ENCODE data around the gene NUDCD3.

NUDCD3 gene

GRCh38 chr7:44477063-44477830 is 13.2 kb downstream of the NUDCD3 start:
- peak; percentile 79 for DNase-seq

DNA sequence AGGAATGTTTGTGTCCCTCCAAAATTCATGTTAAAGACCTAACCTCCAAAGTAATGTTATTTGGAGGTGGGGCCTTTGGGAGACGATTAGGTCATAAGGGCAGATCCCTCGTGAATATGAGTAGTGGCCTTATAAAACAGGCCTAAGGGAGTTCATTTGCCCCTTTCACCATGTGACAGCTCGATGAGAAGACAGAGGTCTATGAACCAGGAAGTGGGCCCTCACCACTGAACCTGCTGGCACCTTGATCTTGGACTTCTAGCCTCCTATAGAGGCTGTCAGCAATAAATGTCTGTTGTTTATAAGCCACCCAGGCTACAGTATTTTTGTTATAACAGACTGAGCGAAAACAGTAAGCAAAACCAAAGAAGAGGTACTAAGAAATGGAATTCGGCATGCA is 14.1 kb downstream of the NUDCD3 start:
- no peak for DNase-seq

- no peak for DNase-seq
Measured at GRCh38 chr7:44473295-44473694, 17.2 kb downstream of the NUDCD3 start.

DNA sequence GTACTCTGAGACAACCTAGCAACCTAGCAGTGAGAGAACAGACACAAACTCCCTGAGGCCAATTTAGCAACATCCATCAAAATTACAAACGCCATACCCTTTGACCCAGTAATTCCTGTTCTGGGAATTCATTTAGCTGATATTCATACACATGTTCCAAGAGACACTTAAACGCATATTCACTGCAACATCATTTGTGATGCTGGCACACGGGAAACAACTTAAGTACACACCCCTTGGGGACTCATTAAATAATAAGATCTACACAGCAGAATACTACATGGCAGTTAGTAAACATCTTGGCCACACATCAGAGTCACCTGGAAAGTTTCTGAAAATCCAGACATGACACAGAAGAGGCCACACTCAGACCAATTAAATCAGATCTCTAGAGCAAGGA is 17.6 kb downstream of the NUDCD3 start:
- DNase-seq = no peak

DNA sequence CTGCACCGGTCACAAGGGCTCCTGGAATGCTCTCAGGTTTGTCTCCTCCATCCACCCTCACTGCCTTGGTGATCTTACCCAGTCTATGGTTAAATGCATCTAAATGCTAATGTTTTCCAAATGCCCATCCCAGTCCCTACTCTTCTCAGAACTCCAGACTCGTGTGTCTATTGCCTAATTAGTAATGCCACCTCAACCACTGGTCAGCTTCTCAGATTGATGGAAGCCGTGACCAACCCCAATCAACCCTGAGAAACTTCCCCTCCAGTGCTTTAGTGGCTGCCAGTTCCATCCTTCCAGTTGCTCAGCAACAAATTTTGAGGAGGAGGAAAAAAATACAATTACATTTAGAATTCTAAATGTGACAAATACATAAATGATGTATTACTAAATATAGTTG is 18.6 kb downstream of the NUDCD3 start:
- DNase-seq = no peak

GRCh38 chr7:44471436-44471835 is 19.0 kb downstream of the NUDCD3 start:
- no peak for DNase-seq

GRCh38 chr7:44470628-44471245 is 19.7 kb downstream of the NUDCD3 start:
- no peak for DNase-seq

DNA sequence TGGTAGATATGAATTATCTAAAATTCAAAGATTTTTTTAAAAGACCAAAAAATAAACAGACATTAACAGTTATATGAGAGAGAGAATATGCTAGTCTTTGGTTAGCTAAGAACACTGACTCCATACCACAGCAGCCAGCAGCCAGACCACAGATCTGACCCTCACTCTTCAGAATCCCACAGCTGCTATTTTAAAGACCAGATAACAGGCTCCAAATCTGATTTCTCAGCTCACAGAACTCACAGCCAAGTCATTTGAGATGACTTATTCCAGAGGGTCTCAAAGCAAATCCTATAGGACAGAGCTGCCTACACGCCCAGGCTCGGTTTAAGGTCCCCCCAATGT is 20.4 kb downstream of the NUDCD3 start:
- no peak for DNase-seq

DNA sequence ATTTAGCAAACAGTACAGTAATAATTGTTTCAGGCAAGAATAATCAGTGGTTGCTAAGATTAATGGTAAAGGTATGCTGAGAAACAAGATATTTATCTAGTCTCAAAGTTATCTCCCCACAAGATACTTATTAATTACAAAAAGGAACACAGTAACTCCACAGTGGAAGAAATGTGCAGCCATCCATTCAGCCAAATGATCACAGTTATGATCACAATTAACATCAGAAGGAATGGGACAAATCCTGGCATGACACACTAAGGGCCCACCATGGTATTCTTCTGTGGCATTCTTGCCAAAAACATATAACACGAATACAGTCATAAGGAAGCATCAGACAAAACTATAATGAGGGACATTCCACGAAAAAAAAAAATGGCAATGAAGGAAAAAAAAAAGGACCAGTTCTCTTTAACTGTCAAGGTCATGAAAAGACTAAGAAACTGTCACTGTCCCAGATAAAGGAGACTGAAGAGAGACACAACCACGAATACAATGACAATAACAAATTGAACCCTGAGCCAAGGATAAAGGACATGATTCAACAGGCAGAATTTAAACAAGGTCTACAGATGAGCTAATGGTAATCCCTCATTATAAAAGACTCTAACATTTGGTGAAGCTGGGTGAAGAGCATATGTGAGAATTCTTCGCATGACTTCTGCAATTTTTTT is 20.9 kb downstream of the NUDCD3 start:
- DNase-seq = no peak

DNA sequence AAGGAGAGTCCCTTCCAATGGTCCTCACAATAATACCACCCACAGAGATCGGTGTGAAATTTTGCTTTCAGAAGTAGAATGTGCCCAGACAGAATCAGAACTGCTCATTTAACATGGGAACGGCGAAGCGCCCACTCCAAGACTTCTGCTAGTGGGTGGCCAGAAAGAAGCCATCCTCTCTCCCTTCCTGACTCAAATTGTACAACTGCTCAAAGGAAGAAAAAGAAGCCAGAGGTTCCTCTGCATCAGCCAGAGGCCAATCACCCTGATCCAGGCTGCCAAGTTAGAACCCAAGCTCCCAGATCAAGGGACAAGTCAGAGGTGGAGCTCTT is 23.3 kb downstream of the NUDCD3 start:
- no peak for DNase-seq

DNA sequence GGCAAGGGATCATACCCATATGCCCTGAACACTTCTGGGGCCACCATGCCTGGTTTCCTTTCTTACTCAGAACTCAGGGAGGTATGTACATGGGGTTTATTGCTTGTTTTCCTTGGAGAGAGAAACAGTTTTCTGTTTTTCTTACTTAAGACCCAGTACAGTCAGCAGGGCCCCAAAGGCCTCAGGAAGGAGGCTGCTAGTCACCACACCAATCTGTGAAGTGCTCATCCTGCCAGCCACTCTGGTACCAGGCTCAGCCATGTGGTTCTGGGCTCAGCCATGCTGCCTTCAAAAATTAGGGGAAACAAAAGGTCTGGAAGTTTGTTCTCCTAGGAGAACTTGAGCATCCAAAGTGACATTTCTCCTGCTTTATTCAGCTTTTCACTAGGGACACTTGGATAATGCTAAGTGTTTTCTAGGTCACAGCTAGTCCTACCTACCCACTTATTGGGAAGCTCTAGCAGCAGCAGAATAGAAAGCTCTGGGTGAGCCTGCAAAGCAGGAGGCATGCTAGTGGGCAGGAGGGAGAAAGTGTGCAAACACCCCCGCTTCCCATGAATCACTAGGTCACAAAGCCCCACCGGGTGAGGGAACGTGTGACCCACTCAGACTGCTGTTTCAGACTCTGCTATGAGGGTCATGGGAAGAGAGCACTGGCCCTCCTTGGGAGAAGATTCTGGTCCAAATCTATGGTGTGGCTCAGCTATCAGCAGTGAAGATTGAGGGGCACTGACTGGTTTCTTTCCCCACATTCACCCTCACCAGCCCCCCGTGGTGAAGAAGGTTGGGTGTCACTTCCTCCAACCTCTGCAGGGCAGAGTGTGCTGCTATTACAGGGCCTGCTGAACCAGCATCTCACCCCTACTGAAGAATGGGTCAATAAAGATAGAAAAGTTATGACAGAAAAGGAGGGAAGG is 23.9 kb downstream of the NUDCD3 start:
- peak; percentile 63 for DNase-seq

- DNase-seq = no peak
Measured at GRCh38 chr7:44465490-44465889, 25.0 kb downstream of the NUDCD3 start.

DNA sequence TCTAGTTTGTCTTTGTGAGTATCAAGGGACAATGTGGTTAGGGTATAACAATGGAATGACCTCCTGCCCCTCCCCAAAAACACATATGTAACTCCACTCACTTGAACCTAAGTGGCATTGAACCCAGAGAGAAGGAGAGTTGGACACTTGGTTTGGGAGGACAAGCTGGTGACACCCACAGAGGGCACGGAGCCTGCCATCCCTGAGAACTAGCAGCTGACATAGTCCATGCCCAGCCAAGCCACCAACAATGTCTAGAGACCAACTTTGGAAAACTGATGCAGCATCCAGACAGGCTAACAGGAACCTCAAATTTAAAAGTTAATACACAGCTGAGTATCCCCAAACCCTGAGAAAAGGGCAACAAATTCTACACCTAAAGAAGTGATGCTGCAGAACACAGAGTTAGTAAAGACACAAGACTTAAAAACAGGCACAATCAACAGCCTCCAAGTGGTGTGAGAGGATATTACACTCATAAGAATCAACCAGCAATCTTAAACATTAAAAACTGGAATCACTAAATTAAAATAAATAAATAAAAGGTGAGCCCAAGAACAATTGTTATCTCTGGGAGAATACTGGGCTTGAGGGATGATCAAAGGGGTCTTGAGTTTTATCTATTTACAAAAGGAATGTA is 27.2 kb downstream of the NUDCD3 start:
- DNase-seq = no peak

DNA sequence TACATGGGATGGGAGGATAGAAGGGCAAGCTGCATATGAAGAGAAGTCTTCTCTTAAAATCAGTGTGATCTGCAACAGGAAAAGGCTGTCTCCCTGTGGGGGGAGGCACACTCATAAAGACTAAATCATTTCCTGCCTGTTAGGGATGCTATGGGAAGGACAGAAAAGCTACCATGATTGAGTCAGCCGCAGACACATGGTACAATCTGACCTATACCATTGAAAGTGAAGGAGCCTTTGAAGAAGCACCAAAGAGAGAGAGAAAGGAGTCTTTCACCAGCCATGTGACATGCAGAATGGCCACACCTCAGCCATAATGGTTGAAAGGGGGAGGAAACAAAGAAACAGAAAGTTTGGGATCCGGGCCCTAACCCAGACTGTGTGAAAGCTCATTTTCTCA is 29.1 kb downstream of the NUDCD3 start:
- DNase-seq = no peak

DNA sequence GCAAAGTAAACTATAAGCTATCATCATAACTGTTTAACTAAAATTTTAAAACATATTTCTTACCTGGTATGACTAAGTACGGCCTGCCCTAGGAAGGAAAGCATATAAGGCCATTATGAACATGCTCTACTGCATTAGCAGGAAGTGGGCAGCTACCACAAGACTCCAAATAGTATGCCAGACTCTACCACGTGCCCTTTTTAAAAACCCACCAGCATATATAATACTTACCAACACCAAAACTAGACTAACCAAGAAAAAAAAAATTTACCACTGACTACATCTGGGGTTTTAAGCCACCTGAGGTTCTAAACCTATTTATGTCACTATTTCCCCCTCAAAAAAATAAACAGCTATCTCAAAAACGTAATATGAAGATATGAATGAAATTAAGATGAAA is 30.1 kb downstream of the NUDCD3 start:
- DNase-seq = no peak

- DNase-seq = no peak
Measured at GRCh38 chr7:44455155-44455554, 35.3 kb downstream of the NUDCD3 start.

GRCh38 chr7:44454348-44454747 is 36.1 kb downstream of the NUDCD3 start:
- no peak for DNase-seq

GRCh38 chr7:44451123-44451522 is 39.3 kb downstream of the NUDCD3 start:
- no peak for DNase-seq

DNA sequence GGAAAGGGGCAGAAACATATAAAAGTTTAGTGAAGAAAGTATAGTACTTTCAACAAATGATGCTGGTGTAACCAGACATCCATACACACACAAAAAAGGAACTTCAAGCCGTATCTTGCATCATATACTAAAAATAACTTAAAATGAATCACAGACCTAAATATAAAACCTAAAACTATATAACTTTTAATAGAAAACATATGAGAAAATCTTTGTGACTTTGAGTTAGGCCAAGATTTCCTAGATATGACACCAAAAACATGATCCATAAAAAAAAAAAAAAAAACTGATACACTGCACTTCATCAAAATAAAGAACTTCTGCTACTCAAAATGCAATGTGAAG is 40.9 kb downstream of the NUDCD3 start:
- no peak for DNase-seq

DNA sequence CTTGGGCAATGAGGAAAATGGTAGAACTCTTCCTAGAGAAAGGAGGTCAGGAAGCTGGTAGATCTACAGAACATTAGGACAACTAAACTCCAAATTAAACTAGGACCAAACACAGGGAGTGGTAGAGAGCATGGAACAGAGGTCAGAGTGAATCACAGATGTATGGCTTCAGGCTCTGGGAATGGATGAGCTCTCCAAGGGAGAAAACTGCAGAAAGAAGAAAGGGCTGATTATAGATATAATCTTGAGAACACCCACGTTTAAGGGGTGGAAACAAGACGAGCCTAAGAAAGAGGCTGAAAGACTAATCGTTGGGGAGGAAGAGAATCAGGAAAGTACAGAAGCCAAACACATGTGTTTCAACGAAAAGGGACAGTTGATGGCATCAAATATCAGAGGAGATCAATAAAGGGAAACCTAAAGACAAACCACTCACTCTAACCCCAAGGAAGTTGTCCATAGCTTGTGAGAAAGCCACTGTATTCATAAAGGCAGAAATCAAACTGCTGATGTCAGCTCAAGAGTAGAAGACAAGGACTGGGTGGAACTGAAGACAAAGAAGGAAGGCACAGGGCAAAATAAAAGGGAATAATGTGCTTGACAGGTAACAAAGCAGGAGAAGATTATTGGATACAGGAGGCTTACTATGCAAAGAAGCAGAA is 41.4 kb downstream of the NUDCD3 start:
- no peak for DNase-seq

DNA sequence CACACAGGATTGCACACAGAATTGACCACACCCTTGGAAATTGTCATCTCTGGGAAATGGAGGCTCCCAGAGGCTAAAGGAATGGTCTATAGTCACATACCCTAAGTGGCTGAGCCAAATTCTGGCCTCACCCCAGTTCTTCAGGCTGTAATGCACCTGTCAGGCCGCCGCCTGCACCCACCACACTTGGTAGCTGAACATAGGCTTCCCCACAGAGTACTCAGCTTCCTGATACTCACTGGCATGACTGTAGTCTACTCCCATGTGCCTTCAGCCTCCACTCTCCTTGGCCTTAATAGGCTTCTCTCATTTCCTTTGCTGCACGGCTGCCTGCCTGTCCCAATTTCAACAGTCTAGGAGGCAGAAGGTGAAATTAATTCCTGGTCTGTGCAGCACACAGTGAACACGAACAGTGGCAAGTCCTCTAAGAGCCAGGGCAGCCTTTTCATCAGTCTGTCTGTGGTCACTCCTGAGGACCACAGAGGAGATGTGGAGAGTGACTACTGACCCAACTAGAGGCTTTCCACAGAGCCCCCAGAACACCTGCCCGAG is 42.5 kb downstream of the NUDCD3 start:
- DNase-seq = no peak

- no peak for DNase-seq
Measured at GRCh38 chr7:44445986-44446671, 44.3 kb downstream of the NUDCD3 start.

All from activated CD8-positive, alpha-beta memory T cell treated with anti-CD3 and anti-CD28 coated beads for 24 hours (primary cell).